ENCODE results near the gene ASCC1.
"Not testable (repeated sequence)": the region's sequence is repeated elsewhere in the genome, so short reads cannot be mapped to it uniquely, and the experiment has no call there.

The ASCC1 gene

GRCh38 chr10:72164617-72165016 is 51.5 kb downstream of the ASCC1 start:
- no peak for TF ChIP-seq CTCF (IDR thresholded peaks at IDR 0.05; ENCODE audit: extremely low read depth, insufficient read depth, missing control alignments)
- in situ Hi-C loops (cut with MboI; ENCODE audit: low pct_unique_long_range_greater_than_20kb, low sequenced_read_pairs, unreplicated experiment): no loop called here
- DNase-seq (ENCODE audit: low spot score): no peak

GRCh38 chr10:72162978-72163377 is 53.1 kb downstream of the ASCC1 start:
- in situ Hi-C loops (cut with MboI; ENCODE audit: low pct_unique_long_range_greater_than_20kb, low sequenced_read_pairs, unreplicated experiment): no loop called here
- no peak for TF ChIP-seq CTCF (IDR thresholded peaks at IDR 0.05; ENCODE audit: extremely low read depth, insufficient read depth, missing control alignments)
- DNase-seq (ENCODE audit: low spot score): no peak

GRCh38 chr10:72158176-72158575 is 57.9 kb downstream of the ASCC1 start:
- in situ Hi-C loops (cut with MboI; ENCODE audit: low pct_unique_long_range_greater_than_20kb, low sequenced_read_pairs, unreplicated experiment): no loop called here
- DNase-seq (ENCODE audit: low spot score): no peak
- no peak for TF ChIP-seq CTCF (IDR thresholded peaks at IDR 0.05; ENCODE audit: extremely low read depth, insufficient read depth, missing control alignments)

GRCh38 chr10:72156223-72156622 is 59.9 kb downstream of the ASCC1 start:
- in situ Hi-C loops (cut with MboI; ENCODE audit: low pct_unique_long_range_greater_than_20kb, low sequenced_read_pairs, unreplicated experiment): no loop called here
- DNase-seq (ENCODE audit: low spot score): no peak
- no peak for TF ChIP-seq CTCF (IDR thresholded peaks at IDR 0.05; ENCODE audit: extremely low read depth, insufficient read depth, missing control alignments)

- in situ Hi-C loops (cut with MboI; ENCODE audit: low pct_unique_long_range_greater_than_20kb, low sequenced_read_pairs, unreplicated experiment): no loop called here
- no peak for TF ChIP-seq CTCF (IDR thresholded peaks at IDR 0.05; ENCODE audit: extremely low read depth, insufficient read depth, missing control alignments)
- DNase-seq (ENCODE audit: low spot score): no peak
Observed at GRCh38 chr10:72152286-72152685, 63.8 kb downstream of the ASCC1 start.

GRCh38 chr10:72150746-72151478 is 65.2 kb downstream of the ASCC1 start:
- DNase-seq (ENCODE audit: low spot score); in situ Hi-C loops (cut with MboI; ENCODE audit: low pct_unique_long_range_greater_than_20kb, low sequenced_read_pairs, unreplicated experiment): not testable (repeated sequence)

GRCh38 chr10:72147324-72147584 is 68.8 kb downstream of the ASCC1 start:
- in situ Hi-C loops (cut with MboI; ENCODE audit: low pct_unique_long_range_greater_than_20kb, low sequenced_read_pairs, unreplicated experiment): loop anchor here (25.0 kb wide), 1 partner anchor 190 kb away; no protein-coding TSS in a partner anchor
- not testable (repeated sequence) for DNase-seq (ENCODE audit: low spot score)
